D341Med (cell line): ENCODE measurements around the gene MEGF10.

Source experiments
- DNase-seq: peaks from one replicate; pipeline ENCODE4 v3.0.0; 2012; ENCODE audit warnings: low spot score

Gene MEGF10

DNA sequence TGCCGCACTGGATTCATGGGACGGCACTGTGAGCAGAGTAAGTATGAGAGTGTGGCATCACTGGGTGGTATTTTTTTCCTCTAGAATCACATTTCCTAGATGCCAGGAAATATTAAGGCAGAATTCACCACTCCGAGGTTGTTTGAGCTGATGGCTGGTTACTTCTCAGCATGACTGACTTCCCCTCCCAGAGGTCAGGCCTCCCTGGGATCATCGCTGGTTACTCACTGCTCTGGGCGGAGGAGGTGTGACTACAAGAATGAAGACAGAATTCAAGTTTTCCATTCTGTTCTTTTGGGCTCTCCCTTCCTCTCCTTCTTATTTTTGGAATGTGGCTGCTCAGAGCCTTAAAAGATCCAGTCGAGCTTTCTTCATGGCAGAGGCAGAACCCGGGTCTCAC is 150.2 kb downstream of the MEGF10 start:
- no peak for DNase-seq

DNA sequence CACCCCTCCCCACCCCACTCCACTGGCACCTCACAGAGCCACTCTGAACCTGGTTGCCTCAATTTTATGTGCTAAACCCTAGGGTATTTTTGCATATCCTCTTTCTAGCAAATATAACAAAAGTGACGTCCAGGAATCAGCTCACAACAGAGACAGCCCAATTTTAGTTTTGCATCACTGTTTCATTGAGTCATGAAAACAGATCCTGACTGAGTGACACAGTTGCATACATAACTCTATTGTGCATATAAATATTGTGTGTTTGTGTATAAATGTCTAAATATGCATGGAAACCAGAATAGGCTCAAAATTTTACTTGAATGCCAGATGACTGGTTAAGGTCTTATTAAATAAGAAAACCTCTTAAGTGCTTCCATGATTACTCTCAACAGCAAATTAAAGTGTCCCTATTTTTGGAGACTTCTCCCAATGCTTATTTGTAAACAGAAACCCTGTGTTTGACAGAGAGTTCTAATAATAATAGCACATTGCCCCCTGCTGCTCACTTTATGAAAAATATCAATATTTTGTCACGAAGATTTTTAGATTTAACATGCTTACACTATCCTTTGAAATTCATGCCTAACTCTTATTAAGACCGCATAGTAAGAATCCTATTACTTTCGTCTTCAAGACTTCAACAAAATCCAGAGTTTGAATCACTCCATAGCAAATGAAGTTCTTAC is 151.3 kb downstream of the MEGF10 start:
- no peak for DNase-seq

DNA sequence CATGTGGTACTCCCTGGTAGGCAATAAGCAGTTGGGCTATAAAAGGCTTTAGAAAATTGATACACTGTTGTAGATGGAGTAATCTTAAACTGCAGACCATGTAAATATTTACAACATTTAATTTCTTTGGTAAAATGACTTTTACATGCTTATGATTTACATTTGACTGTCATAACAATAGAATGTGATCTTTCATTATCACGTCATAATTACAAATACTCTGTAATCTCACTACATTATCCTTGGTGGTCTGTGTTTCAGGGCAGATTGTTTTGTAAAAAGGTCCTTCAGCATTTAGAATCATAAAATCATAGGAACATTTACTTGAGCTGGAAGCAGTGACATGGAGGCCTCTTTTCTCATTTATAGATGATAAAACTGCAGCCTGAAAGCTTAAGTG is 153.6 kb downstream of the MEGF10 start:
- no peak for DNase-seq

DNA sequence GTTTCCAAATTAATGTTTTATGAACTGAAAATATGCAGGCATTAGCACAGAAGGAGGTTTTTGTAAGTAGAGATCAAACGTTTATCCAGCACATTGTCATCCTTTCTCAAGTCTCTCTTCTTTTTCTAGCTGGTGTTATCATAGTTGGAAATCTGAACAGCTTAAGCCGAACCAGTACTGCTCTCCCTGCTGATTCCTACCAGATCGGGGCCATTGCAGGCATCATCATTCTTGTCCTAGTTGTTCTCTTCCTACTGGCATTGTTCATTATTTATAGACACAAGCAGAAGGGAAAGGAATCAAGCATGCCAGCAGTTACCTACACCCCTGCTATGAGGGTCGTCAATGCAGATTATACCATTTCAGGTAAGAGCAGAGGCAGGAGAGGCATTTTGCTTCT is 154.7 kb downstream of the MEGF10 start:
- no peak for DNase-seq

DNA sequence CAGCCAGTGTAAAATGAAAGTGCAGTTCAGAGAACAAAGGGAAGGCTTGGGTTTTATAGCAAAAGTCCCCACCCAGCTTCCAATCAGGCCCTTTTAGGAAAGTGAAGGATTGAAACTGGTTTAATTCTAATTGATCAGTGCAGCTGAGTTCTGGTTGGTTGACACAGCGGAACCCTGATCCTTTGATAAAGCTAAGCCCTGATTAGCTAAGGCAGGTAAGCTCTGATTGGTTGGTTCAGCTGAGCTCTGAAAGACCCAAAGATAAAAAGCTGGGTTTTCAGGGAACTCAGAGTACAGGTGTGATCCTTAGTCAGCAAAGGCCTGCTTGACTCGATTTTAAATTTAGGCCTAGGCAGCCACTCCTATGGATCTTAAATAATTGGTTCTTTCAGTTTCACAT is 156.0 kb downstream of the MEGF10 start:
- no peak for DNase-seq

DNA sequence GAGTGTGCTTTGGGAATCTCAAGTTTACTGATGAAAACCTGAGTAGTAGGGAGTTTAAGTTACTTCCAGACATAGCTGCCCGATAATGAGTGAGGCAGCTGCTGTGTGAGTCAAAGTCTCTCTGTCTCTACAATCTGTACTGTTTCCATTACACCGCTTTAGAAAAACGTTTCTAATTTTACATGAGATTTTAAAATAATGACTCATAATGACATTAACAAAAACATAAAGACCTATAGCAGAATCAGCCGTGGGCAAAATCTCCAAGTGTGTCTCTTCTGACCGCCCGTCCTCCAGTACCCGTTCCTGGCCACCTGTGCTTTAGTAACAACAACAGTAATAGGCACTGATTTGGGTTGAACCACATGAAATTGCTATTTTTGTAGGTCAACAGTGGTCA is 157.2 kb downstream of the MEGF10 start:
- no peak for DNase-seq

DNA sequence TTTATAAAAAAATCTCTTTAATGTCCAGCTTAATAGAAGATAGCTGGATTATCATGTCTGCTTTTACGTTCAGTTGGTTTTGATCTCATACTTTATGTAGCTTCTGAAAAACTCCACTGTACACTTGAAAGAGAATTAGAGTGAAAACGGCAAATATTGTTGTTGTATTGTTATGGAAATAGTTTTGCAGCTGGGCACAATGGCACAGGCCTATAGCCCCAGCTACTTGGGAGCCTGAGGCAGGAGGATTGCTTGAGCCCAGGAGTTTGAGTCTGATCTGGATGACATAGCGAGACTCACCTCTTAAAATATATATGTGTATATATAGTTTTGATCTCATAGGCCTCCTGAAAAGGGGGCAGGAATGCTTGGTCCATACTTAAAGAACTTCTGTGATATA is 159.4 kb downstream of the MEGF10 start:
- DNase-seq: no peak

DNA sequence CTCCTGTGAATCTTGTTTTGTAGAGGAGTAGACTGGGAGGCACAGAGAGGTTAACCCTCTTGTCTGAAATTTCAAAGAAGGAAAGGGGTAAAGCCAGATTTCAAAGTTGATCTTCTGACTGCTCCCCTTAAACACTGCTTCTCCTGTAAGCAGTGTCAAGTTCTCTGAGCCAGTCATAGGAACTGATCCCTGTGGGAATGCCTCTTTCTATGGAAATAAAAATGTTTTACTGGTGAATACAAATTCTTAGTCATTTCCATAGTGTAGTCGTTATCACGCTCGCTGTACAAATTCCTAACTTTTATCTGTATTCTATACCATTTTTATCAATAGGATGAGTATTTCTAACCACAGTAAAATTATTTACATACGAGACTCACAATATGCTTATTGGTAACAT is 160.5 kb downstream of the MEGF10 start:
- no peak for DNase-seq

DNA sequence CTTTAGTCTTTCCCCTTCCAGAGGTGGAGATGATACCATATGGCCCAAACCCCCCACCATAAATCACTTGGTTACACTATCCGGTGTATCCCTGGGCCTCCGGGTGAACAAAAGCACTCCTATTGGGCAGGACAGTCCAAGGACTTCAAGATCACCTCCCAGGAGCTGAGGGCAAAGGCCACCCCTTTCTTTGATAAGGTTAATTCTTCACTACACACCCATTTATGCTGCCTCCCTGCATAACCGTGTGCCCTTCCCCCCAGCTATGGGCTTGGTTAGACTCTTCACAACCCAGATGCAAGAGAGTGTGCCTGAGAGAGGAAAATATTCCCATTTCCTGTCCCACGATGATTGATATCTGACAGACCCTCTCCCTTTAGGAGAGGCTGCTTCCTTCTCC is 162.0 kb downstream of the MEGF10 start:
- DNase-seq: no peak

DNA sequence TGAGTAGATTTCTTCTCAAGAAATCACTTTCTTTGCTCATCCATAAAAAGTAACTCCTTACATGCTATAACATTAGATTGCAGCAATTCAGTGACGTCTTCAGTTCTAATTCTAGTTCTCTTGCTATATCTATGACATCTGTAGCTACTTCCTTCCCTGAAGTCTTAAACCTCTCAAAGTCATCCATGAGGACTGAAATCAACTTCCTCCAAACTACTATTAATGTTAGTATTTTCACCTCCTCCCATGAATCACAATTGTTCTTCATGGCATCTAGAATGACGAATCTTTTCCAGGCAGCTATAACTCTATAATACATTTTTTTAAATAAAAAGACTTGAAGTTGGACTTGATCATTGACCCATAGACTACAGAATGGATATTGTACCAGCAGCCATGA is 180.6 kb downstream of the MEGF10 start:
- DNase-seq: no peak

DNA sequence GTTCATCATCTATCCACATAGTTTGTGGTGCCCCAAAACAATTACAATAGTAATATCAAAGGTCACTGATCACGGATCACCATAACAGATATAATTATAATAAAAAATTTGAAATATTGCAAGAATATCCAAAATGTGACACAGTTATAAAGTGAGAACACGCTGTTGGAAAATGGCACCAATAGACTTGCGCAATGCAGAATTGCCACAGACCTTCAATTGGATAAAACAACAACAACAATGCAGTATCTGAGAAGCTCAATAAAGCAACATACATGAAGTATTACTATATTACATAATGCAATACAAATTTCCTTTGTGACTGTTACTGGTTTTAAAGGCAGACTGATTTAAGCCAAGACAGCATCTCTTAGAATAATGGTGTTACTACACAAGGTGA is 182.1 kb downstream of the MEGF10 start:
- DNase-seq: no peak

DNA sequence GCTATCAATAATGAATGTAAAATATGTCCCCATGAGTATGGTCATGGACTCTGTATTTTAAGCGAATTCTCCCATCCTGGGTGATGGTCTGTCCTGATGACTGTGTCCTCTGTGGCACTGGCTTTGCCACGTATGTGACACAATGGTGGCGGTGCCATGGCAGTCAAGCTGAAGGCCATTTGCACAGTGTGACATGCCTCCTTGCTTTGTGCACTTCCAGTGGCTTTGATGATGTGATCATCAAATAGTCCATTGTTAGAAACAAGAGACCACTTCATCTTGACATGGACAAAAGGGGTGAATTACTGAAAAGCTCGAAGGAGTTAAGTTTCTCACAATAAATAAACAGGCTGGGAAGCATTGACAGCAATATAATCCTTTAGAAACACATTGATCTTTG is 195.9 kb downstream of the MEGF10 start:
- DNase-seq: no peak

DNA sequence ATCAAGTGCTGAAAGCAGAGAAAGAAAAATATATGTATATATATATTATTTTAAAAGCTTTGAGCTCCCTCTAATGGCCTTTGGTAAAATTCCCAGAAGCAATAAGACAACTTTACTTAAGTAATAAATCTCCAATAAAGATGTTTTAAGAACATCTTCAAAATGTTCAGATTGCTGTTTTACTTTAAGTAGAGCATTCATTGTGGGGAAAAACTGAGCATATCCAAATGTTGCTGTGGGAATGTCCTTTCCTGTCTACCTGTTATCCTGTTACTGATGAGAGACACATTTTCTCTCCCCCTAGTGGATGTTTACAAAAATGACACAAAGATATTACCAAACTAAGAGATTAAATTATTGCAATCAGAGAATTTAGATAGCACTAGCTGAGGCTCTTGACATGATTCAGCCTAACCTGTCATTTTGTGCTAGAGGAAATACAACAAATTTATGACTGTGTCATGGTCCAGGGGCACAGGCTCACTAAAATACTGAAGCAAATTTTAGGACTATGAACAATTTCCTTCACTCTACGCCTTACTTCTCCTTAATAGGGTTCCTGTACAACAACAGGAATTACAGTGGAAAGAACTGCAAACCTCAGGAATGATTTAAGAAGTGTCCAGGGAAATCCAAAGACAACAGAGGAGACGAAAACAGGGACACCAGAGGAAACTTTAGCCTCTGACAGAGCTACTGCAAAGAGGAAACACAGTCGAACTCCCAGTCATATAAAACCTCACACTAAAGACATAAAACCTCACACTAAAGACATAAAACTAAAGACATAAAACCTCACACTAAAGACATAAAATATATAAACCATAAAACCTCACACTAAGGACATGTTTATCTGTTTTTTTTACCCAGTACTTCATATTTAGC is 202.5 kb downstream of the MEGF10 start:
- peak; percentile 42 for DNase-seq

DNA sequence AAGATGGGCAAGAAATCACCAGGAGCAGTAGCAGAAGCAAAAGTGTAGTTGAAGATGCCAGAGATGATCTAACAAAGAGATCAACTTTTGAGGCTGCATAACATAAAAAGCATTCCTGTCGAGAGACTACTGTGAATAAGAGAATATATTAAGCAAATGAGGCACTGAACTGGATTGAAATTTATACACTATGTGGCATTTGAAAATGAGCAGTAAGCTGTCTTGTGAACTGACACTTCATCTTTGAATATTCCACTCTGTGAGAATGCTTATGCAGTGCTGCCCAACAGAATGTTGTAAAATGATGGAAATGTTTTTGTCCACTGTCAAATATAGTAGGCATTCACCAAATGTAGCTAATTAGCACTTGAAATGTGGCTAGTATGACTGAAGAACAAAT is 208.0 kb downstream of the MEGF10 start:
- no peak for DNase-seq

DNA sequence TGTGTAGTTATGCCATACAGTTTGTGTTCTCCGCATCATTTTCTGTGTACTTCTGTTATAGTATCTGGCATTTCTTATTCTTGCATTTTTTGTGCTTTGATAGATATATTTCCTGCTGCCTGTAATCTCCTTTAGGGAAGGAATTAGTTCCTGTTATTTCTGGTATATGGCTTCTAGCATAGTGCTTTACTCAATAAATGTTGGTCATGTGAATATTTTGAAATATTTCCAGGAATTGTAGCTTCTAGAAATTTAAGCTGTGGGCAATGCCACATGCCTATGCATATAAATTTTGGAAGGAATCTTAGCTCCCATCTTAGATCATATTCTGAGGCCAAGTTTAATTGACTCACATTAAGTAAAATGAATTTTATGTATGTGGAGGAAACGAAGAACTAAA is 215.3 kb downstream of the MEGF10 start:
- DNase-seq: no peak

DNA sequence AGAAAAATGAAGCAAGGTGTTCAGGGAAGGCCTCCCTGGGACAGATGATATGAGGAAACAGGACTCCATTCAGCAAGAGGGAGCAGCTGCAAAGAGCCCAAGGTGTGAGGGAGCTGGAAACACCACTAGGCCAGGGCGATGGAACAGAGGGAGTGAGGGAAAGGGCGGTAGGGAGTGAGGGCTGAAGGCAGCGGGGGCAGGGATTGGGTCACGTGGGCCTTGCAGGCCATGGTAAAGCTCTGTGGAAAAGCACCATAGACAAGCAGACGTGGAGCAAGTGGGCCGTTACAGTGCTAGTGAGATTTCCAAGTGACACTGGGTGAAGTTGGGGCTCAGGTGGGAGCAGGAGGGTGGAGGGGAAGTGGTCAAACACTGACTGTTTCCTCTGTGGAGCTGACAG is 216.0 kb downstream of the MEGF10 start:
- DNase-seq: no peak

DNA sequence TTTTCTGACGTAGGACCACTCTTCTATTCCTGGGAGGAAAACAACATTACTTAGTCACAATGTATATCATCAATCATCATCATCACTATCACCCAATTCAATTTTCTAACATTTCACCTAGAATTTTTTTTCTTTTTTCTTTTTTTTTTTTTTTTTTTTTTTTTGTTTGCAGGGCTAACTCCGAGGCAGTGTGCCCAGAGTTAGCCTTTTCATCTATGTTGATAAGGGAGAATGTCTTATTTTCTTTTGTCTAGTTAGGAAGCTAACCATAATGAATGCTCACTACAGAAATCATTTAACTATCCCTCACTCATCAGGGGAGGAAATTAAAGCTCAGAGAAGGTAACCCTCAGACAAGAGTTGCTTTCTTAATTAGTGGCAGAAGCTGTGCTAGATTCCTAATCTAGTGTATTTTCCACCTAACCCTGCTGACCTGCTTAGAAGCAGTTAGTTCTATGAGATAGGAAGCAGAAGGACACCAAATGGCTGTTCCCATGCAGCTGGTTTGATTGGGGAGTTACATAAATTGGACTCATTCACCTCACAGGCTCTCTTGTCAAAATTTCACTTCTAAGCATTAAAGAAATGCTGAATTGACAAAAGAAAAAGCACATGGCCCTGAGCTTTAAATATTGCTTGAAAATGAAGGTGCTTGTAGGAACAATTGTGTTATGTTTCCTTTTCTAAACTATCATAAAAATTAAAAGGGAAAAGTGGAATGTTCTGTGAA is 218.2 kb downstream of the MEGF10 start:
- DNase-seq: no peak
